Esophagus muscularis mucosa (tissue), 4 donors: ENCODE results near the gene EFNA4. TPM values are rescaled to one million over a fixed set of nuclear protein-coding genes. Genes with fewer than 3 reads are reported as not detected.

Experiments
- DNase-seq: peaks from one replicate; pipeline ENCODE4 v3.0.0-alpha.2; 2017; ENCODE audit errors: extremely low spot score
- H3K27ac ChIP-seq, 4 donors: fragments of 200-600 bp; sonication (generic); replicated peaks in 1 of 4; 1 replicate in 3 of 4; 2 replicates in 1 of 4; pipeline ENCODE4 v1.5.1; 2016 to 2019; ENCODE audit warnings: mild to moderate bottlenecking in 1 of 4
- H3K27me3 ChIP-seq, 4 donors: fragments of 200-600 bp; sonication (generic); one replicate each; pipeline versions ENCODE4 v1.5.1 to v1.6.0; 2016 to 2019
- H3K36me3 ChIP-seq, 4 donors: fragments of 200-600 bp; sonication (generic); one replicate each; pipeline ENCODE4 v1.5.1; 2016 to 2019
- H3K4me1 ChIP-seq, 4 donors: fragments of 200-600 bp; sonication (generic); one replicate each; pipeline ENCODE4 v1.5.1; 2016 to 2019
- H3K4me3 ChIP-seq, 4 donors: fragments of 200-600 bp; sonication (generic); 1 replicate in 2 of 4; 2 replicates in 2 of 4; pipeline ENCODE4 v1.5.1; 2016 to 2019; ENCODE audit warnings: mild to moderate bottlenecking in 4 of 4, moderate library complexity in 1 of 4
- H3K9me3 ChIP-seq, 4 donors: fragments of 200-600 bp; sonication (generic); 1 replicate in 3 of 4; 2 replicates in 1 of 4; pipeline ENCODE4 v1.5.1; 2016 to 2019
- EP300 ChIP-seq: sonication (generic); formaldehyde crosslinking; IDR thresholded peaks from one replicate; pipeline ENCODE4 v1.6.1; 2017; ENCODE audit warnings: antibody characterized with exemption
- POLR2A ChIP-seq: fragments of 450-650 bp; IDR thresholded peaks from one replicate; pipeline ENCODE4 v1.6.1; 2017; ENCODE audit warnings: antibody characterized with exemption, moderate library complexity, mild to moderate bottlenecking, low read depth
- POLR2AphosphoS5 ChIP-seq, 2 donors: sonication (generic); formaldehyde crosslinking; IDR thresholded peaks; one replicate each; pipeline ENCODE4 v1.6.1; 2017; ENCODE audit warnings: antibody characterized with exemption in 2 of 2
- WGBS: methylation state at CpG from one replicate; pipeline ENCODE4 v1.1.5; 2018; 5-methylcytosine and 5-hydroxymethylcytosine counted together
- intact Hi-C: fragments of 100-400 bp; cut with DNase I; formaldehyde crosslinking; loops from one replicate; pipeline ENCODE4 v1.15.1; 2023
- total RNA-seq, 4 donors: library from RNA; depleted of rRNA; stranded (reverse); fragments of >200 nt; gene quantifications; one replicate each; pipeline versions ENCODE4 v1.1.0 to v1.2.1, GENCODE V29; 2016
- TF ChIP-seq, protein P1 (sequence below), 3 experiments: fragments of 200-600 bp in 2 of 3; fragments of 450-650 bp in 1 of 3; sonication (generic) in 2 of 3; IDR thresholded peaks; one replicate each; pipeline ENCODE4 v1.5.1; 2017 to 2019; ENCODE audit warnings: antibody characterized with exemption in 3 of 3, mild to moderate bottlenecking in 2 of 3, moderate library complexity in 1 of 3

EFNA4 gene
- total RNA-seq, 4 donors from 2014 or later: 0.83 to 4.5 (median 3.2) TPM

DNA sequence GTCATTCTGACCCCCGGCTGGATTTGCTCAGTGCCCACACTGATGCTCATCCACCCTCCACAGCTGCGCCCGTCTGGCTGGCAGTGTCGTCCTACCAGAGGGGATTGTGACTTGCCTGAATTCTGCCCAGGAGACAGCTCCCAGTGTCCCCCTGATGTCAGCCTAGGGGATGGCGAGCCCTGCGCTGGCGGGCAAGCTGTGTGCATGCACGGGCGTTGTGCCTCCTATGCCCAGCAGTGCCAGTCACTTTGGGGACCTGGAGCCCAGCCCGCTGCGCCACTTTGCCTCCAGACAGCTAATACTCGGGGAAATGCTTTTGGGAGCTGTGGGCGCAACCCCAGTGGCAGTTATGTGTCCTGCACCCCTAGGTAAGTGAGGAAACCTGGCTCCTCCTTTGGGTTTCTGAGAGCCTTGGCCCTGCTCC lies 5.7 kb upstream of the EFNA4 start:
- DNase-seq: no peak
- H3K27ac ChIP-seq: no peak overlapping the region
- H3K27me3 ChIP-seq: peaks cover 0 to 7% (median 0%) of the 10 kb centered on the region in 4 donors
- intact Hi-C loops: no loop called here
- no CpG with 5 or more reads among the region's 13 CpGs for WGBS
- H3K36me3 ChIP-seq: peaks cover 45 to 95% (median 82%) of the 10 kb centered on the region in 4 donors
- H3K4me1 ChIP-seq: peaks cover 30 to 43% (median 37%) of the 10 kb centered on the region in 4 donors
- no peaks in the 10 kb centered on the region for H3K9me3 ChIP-seq
- H3K4me3 ChIP-seq: no peak overlapping the region
- TF ChIP-seq POLR2AphosphoS5 (IDR thresholded peaks at IDR 0.05) (no peak), EP300 (no peak), POLR2A (no peak)
- TF ChIP-seq, protein P1, sequence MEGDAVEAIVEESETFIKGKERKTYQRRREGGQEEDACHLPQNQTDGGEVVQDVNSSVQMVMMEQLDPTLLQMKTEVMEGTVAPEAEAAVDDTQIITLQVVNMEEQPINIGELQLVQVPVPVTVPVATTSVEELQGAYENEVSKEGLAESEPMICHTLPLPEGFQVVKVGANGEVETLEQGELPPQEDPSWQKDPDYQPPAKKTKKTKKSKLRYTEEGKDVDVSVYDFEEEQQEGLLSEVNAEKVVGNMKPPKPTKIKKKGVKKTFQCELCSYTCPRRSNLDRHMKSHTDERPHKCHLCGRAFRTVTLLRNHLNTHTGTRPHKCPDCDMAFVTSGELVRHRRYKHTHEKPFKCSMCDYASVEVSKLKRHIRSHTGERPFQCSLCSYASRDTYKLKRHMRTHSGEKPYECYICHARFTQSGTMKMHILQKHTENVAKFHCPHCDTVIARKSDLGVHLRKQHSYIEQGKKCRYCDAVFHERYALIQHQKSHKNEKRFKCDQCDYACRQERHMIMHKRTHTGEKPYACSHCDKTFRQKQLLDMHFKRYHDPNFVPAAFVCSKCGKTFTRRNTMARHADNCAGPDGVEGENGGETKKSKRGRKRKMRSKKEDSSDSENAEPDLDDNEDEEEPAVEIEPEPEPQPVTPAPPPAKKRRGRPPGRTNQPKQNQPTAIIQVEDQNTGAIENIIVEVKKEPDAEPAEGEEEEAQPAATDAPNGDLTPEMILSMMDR (IDR thresholded peaks at IDR 0.05): no peak

DNA sequence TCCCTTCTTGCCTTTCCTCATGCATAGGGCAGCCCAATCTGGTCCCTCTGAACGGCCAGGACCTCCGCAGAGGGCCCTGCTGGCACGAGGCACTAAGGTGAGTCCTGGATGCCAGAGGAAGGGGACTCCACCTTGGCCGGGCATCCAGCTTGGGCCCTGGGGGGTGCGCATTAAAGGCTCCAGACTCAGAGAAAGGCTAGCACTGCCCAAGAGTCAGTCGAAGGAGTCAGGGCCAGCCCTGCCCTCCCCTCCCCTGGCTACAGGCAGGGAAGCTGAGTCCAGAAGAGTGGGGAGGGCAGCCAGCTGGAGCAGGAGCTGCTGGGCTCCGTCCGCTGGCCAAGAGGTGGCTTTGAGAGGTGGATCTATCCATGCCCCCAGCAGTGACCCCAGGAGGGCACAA lies 2.8 kb upstream of the EFNA4 start:
- peaks cover 37 to 46% (median 42%) of the 10 kb centered on the region in 4 donors for H3K4me1 ChIP-seq
- TF ChIP-seq POLR2A (no peak), EP300 (no peak)
- TF ChIP-seq, protein P1 (IDR thresholded peaks at IDR 0.05): no peak
- H3K27me3 ChIP-seq: peaks cover 0 to 7% (median 0%) of the 10 kb centered on the region in 4 donors
- no peak for DNase-seq
- H3K9me3 ChIP-seq: no peaks in the 10 kb centered on the region
- H3K36me3 ChIP-seq: peaks cover 31 to 70% (median 59%) of the 10 kb centered on the region in 4 donors
- no peak overlapping the region for H3K27ac ChIP-seq
- no peak overlapping the region for H3K4me3 ChIP-seq
- intact Hi-C loops: loop anchor here (5.0 kb wide), 1 partner anchor 98 kb away; the partner anchor contains the start of gene PYGO2
- 68% methylated on average over 5 of the region's 8 CpGs for WGBS

DNA sequence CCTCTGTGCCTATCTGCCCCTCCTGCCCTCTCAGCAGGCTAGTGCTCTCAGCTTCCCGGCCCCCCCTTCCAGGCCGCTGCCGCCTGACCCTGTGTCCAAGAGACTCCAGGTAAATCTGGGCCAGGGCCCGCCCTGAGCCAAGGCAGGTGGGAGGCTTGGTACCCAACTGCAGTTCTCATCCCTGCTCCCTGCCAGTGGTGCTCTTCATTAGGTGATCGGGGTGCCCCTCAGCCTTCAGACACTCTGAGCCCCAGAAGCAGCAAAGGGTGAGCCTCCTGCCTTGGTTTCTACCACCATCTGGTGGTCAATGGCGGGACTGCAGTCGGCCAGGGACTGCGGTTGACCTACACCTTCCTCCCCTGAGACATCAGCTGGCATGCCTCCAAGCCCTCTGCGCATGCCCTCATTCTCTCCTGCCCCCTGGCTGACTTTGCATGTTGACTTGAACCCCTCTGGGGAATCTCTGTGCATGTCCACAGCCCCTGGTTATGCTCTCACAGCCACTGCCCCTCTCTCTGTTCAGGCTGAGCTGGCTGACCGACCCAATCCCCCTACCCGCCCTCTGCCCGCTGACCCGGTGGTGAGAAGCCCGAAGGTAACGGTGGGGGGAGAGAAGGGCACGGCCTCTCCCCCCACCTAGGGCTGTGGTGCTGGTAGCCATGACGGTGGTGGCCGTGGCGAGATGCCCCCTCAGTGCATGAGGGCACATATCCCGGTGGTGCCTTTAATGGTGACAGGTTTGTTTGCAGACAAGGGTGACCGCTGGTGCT lies 2.0 kb upstream of the EFNA4 start:
- H3K9me3 ChIP-seq: no peaks in the 10 kb centered on the region
- peaks cover 37 to 46% (median 42%) of the 10 kb centered on the region in 4 donors for H3K4me1 ChIP-seq
- peak; percentile 97 for DNase-seq
- TF ChIP-seq POLR2AphosphoS5 (IDR thresholded peaks at IDR 0.05) (peak in 1 of 2 donors; percentile 50), POLR2A (no peak)
- TF ChIP-seq, protein P1 (IDR thresholded peaks at IDR 0.05): peak in 2 of 3 experiments; percentile 98 to 100
- H3K27me3 ChIP-seq: peaks cover 0 to 7% (median 0%) of the 10 kb centered on the region in 4 donors
- H3K36me3 ChIP-seq: peaks cover 23 to 62% (median 51%) of the 10 kb centered on the region in 4 donors
- intact Hi-C loops: loop anchor here (5.0 kb wide), 1 partner anchor 99 kb away; the partner anchor contains the start of gene PYGO2
- H3K27ac ChIP-seq: no peak overlapping the region
- WGBS: 34% methylated on average over 10 of the region's 21 CpGs
- H3K4me3 ChIP-seq: peak overlapping the region in 1 of 4 donors; percentile 16

DNA sequence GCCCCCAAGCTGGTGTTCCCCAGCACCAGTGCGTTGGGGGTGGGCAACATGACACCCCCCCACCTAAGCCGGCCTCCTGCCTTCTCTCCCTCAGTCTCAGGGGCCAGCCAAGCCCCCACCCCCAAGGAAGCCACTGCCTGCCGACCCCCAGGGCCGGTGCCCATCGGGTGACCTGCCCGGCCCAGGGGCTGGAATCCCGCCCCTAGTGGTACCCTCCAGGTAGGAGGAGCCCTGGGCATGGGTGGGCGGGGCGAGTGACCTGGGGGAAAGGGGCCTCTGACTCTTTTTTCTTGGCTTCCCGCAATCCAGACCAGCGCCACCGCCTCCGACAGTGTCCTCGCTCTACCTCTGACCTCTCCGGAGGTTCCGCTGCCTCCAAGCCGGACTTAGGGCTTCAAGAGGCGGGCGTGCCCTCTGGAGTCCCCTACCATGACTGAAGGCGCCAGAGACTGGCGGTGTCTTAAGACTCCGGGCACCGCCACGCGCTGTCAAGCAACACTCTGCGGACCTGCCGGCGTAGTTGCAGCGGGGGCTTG lies 1.3 kb upstream of the EFNA4 start:
- Histone ChIP-seq H3K27me3 (peaks cover 0 to 7% (median 0%) of the 10 kb centered on the region in 4 donors), H3K9me3 (no peaks in the 10 kb centered on the region), H3K4me1 (peaks cover 37 to 46% (median 42%) of the 10 kb centered on the region in 4 donors), H3K4me3 (peak overlapping the region in 3 of 4 donors; percentile 65 to 89 (median 73)), H3K36me3 (peaks cover 19 to 56% (median 46%) of the 10 kb centered on the region in 4 donors), H3K27ac (no peak overlapping the region)
- intact Hi-C loops: loop anchor here (5.0 kb wide), 1 partner anchor 100 kb away; the partner anchor contains the start of gene PYGO2
- no peak for TF ChIP-seq EP300
- no peak for TF ChIP-seq POLR2A
- TF ChIP-seq POLR2AphosphoS5 (IDR thresholded peaks at IDR 0.05): no peak
- TF ChIP-seq, protein P1 (IDR thresholded peaks at IDR 0.05): no peak
- DNase-seq: no peak
- WGBS: 23% methylated on average over 9 of the region's 29 CpGs
